Endothelial cell of umbilical vein (primary cell): ENCODE measurements around the gene STAG1.

Experiments used
- POLR2A ChIP-seq: IDR thresholded peaks from 2 replicates; pipeline ENCODE4 v1.6.1; 2012; ENCODE audit warnings: low read depth, mild to moderate bottlenecking, control low read depth, low read length
- POLR2AphosphoS5 ChIP-seq: IDR thresholded peaks from 2 replicates; pipeline ENCODE4 v1.6.1; 2012; ENCODE audit warnings: low read depth, mild to moderate bottlenecking, control low read depth, low read length, moderate library complexity; ENCODE audit not compliant: insufficient read depth
- TF ChIP-seq, protein P1 (sequence below): IDR thresholded peaks from 2 replicates; pipeline ENCODE4 v1.6.1; 2011; ENCODE audit not compliant: insufficient read depth, insufficient read length
- TF ChIP-seq, protein P2 (sequence below), 2 donors: IDR thresholded peaks; 1 replicate in 1 of 2; 2 replicates in 1 of 2; pipeline ENCODE4 v1.5.1; 2011; ENCODE audit warnings: low read length in 2 of 2, mild to moderate bottlenecking in 2 of 2, moderate library complexity in 2 of 2, control low read depth in 1 of 2, inconsistent platforms in 1 of 2, low read depth in 1 of 2; ENCODE audit not compliant: insufficient read depth in 1 of 2; ENCODE audit errors: extremely low read depth in 1 of 2

DNA sequence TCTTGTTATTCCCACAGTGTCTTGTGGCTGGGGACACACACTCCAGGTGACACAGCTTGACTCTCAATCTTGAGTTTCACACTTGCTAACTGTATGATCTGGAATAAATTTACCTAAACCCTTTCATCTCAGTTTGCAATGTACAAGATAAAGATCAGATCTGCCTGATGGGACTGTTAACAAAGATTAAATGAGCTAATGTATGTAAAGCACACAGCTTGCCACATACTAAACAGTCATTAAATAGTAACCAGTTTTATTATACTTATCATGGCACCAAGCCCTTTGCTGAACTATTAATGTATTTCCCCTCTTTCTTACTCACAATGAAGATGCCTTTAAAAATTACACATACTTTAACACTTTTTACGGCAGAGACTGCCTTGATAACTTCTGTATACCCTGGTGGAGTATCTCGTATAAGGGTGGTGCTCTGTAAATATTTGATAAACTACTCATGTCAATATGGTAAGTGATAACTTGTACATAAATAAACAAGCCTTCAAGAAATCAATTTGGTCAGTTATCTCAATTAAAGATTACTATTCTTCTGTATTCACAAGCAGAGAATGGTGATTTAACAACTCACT is 184.5 kb downstream of the STAG1 start:
- no peak for TF ChIP-seq POLR2AphosphoS5
- TF ChIP-seq, protein P1, sequence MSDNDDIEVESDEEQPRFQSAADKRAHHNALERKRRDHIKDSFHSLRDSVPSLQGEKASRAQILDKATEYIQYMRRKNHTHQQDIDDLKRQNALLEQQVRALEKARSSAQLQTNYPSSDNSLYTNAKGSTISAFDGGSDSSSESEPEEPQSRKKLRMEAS = no peak
- TF ChIP-seq POLR2A = no peak
- TF ChIP-seq, protein P2, sequence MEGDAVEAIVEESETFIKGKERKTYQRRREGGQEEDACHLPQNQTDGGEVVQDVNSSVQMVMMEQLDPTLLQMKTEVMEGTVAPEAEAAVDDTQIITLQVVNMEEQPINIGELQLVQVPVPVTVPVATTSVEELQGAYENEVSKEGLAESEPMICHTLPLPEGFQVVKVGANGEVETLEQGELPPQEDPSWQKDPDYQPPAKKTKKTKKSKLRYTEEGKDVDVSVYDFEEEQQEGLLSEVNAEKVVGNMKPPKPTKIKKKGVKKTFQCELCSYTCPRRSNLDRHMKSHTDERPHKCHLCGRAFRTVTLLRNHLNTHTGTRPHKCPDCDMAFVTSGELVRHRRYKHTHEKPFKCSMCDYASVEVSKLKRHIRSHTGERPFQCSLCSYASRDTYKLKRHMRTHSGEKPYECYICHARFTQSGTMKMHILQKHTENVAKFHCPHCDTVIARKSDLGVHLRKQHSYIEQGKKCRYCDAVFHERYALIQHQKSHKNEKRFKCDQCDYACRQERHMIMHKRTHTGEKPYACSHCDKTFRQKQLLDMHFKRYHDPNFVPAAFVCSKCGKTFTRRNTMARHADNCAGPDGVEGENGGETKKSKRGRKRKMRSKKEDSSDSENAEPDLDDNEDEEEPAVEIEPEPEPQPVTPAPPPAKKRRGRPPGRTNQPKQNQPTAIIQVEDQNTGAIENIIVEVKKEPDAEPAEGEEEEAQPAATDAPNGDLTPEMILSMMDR (IDR thresholded peaks at IDR 0.05; ENCODE audit: extremely low read depth in 1 of 2, insufficient read depth in 1 of 2, low read depth in 1 of 2, low read length in 2 of 2) = no peak
